SJSA1 (cell line): ENCODE measurements around the gene KREMEN1. TPM values are rescaled to one million over a fixed set of nuclear protein-coding genes. Genes with fewer than 3 reads are reported as not detected.

Experiments
- DNase-seq, 2 experiments: peaks; one replicate each; pipeline ENCODE4 v3.0.0-alpha.2; 2015 to 2020; ENCODE audit warnings: low spot score in 2 of 2, low read depth in 1 of 2
- H3K27ac ChIP-seq: fragments of 250-450 bp; sonication (Bioruptor Pico); 2 replicates; pipeline ENCODE4 v1.5.1; 2020; ENCODE audit warnings: mild to moderate bottlenecking, moderate library complexity
- H3K27me3 ChIP-seq: fragments of 250-450 bp; sonication (Bioruptor Pico); replicated peaks from 2 replicates; pipeline ENCODE4 v1.5.1; 2020; ENCODE audit warnings: mild to moderate bottlenecking, moderate library complexity
- H3K36me3 ChIP-seq: fragments of 250-450 bp; sonication (Bioruptor Pico); 2 replicates; pipeline ENCODE4 v1.5.1; 2020; ENCODE audit warnings: mild to moderate bottlenecking
- H3K4me1 ChIP-seq: fragments of 250-450 bp; sonication (Bioruptor Pico); replicated peaks from 2 replicates; pipeline ENCODE4 v1.6.1; 2021; ENCODE audit warnings: mild to moderate bottlenecking
- H3K4me3 ChIP-seq: fragments of 250-450 bp; sonication (Bioruptor Pico); 2 replicates; pipeline ENCODE4 v1.5.1; 2020; ENCODE audit warnings: mild to moderate bottlenecking
- H3K9me3 ChIP-seq: fragments of 250-450 bp; sonication (Bioruptor Pico); replicated peaks from 2 replicates; pipeline ENCODE4 v1.5.1; 2020; ENCODE audit warnings: mild to moderate bottlenecking
- total RNA-seq: library from RNA; depleted of rRNA; stranded (reverse); fragments of >200 nt; shearing (Covaris generic); gene quantifications from 2 replicates; pipeline ENCODE4 v1.2.3, GENCODE V29; 2014

KREMEN1 gene
- total RNA-seq, 1 experiment from 2014 or later = 10.1 TPM

DNA sequence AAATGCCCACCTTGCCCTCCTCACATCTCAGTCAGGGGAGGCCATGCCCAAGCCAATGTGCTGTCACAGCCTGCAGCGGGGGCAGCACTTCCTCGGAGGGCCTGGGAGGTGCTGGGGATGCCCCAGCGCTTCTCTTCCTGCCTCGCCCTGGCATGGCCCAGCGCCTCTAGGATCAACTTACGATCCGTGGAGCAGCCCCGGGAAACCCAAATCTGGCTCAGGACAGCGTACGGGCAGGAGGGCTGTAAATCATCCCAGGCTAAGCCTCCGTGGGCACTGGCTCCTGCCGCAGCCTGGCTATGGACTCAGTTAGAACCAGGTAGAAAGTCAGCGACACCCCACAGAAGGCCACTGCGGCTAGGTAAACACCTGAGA, 71.9 kb downstream of the KREMEN1 start:
- no peaks in the 10 kb centered on the region for H3K27me3 ChIP-seq
- H3K36me3 ChIP-seq = peaks cover 4% of the 10 kb centered on the region; the same call in 1 of the 2 replicates
- H3K27ac ChIP-seq = no peak overlapping the region
- H3K4me1 ChIP-seq = no peaks in the 10 kb centered on the region
- no peaks in the 10 kb centered on the region for H3K9me3 ChIP-seq
- peak in 1 of 2 experiments; percentile 37 for DNase-seq
- H3K4me3 ChIP-seq = no peak overlapping the region

DNA sequence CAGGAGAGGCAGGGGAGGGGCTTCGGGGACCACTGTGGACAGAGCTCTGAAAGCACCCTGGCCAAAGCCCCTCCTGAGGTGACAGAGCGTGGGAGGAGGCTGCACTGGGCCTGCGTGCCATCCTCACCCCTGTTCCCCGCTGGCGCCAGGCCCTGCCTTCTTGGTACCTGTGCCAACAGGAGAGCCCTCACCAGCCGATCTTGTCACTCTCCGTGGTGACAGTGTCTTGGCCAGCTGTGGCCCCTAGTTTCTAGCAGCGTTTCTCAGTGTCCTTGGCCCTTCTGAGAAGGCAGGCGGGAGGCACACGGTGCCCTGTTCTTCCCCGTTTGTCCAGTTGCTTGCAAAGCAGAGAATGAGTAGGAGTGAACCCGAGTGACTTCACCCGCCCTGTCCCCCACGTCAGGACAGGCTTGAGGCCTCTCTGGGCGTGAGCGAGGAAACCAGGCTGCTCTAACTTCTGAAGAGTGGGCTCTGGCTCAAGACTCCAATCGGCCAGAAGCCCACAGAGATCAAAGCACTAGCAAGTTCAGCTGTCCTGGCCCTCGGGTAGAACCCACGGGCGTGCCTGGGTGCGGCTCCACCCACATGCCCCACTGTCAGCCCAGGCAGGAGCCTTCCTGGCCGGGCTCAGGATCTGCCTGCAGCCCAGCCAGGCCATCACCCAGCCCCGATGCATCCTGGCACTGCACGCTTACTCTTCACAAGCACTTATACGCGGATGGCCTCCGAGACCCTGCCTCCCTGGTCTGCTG, 72.7 kb downstream of the KREMEN1 start:
- no peaks in the 10 kb centered on the region for H3K27me3 ChIP-seq
- peaks cover 4% of the 10 kb centered on the region; the same call in 1 of the 2 replicates for H3K36me3 ChIP-seq
- no peak overlapping the region for H3K27ac ChIP-seq
- no peaks in the 10 kb centered on the region for H3K4me1 ChIP-seq
- H3K9me3 ChIP-seq = no peaks in the 10 kb centered on the region
- DNase-seq = peak in 1 of 2 experiments; percentile 38
- no peak overlapping the region for H3K4me3 ChIP-seq

DNA sequence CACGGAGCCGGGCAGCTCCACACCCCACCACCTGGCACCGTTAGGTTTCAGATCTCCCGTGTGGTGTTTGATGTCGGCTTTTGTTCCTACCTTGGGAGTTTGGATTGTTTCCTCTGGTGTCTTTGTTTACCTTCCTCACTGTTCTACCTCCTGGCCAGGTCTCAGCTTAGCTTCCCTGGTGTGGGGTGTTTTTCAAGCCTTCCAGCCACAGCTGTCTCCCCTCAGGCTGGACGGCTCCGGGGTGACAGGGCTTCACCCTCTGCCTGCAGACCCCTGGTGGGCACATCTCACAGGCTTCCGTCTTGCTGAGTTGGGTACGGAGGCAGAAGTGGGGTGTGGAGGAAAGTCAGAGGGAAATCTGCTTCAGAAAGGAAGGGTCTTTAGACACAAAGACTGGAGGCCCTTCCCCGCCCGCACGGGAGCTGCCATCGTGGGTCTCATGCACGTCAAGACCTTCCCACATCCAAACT, 73.3 kb downstream of the KREMEN1 start:
- Histone ChIP-seq H3K27me3 (no peaks in the 10 kb centered on the region), H3K4me1 (no peaks in the 10 kb centered on the region), H3K27ac (no peak overlapping the region), H3K9me3 (no peaks in the 10 kb centered on the region), H3K36me3 (peaks cover 4% of the 10 kb centered on the region; the same call in 1 of the 2 replicates), H3K4me3 (no peak overlapping the region)
- DNase-seq = no peak

DNA sequence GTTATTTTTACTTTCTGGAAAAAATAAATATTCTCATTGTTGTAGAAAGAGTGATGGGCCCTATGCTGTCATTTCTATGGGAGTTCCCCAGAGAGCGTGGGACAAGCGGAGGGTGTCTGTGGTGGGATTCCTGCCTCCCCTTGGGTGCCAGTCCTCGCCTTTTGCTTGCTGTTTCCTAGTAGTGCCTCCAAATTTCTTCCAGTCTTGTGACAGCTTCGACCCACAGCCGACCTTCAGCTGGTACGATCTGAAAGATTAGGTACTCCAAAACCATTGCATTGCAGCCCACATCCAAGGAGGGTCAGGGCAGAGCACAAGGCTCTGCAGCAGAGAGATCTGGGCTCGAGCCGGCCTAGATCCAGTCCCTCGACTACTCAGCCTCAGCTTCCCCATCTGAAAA, 73.9 kb downstream of the KREMEN1 start:
- Histone ChIP-seq H3K27ac (no peak overlapping the region), H3K36me3 (peaks cover 4% of the 10 kb centered on the region; the same call in 1 of the 2 replicates), H3K4me1 (no peaks in the 10 kb centered on the region), H3K9me3 (no peaks in the 10 kb centered on the region), H3K27me3 (no peaks in the 10 kb centered on the region), H3K4me3 (no peak overlapping the region)
- no peak for DNase-seq

DNA sequence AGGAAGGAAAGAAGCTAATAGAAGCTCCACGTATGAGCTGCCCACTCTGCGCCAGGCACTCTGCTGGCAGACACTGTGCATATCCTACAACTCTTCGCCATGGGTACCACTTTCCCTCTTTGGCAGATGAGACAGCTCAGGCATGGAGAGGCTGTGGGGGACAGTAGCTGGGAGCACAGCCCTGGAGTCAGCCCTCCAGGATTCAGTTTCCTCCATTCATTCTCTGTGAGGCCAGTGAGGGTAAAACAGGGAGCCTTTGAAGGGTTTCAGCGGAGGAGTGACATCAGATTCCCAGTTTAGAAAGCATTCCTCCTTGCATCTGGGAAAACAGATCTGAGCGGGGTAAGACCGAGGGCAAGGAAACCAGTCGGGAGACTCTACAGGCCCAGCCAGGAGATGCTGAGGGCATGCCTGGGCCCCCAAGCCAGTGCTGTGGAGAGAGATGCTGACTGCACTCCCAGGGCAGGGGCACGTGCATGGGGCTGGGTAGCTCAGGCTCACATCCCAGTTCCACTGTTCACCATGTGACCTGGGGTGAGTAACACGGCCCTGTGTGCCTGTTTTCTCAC, 74.6 kb downstream of the KREMEN1 start:
- Histone ChIP-seq H3K27ac (no peak overlapping the region), H3K36me3 (peaks cover 3% of the 10 kb centered on the region; the same call in 1 of the 2 replicates), H3K9me3 (no peaks in the 10 kb centered on the region), H3K27me3 (no peaks in the 10 kb centered on the region), H3K4me3 (no peak overlapping the region), H3K4me1 (no peaks in the 10 kb centered on the region)
- no peak for DNase-seq

DNA sequence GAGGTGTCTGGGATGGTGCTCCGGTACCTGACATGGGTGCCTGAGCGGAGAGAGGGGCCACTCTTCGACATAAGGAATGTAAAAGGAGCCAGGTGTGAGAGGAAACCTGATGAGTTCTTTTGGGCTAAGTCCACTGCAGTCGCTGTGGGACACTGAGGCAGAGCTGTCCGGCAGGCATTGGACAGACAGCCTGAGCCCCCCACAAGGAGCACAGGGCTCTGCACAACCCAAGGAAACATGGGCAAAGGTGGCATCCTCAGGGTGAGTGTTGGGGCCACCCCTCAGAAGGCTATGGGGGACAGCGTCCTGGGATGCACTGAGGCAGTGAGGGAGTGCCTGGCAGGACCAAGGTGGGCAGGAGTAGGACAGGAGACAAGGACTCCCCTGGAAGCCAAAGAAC, 75.2 kb downstream of the KREMEN1 start:
- no peak overlapping the region for H3K4me3 ChIP-seq
- no peak overlapping the region for H3K27ac ChIP-seq
- H3K4me1 ChIP-seq = no peaks in the 10 kb centered on the region
- no peaks in the 10 kb centered on the region for H3K27me3 ChIP-seq
- no peaks in the 10 kb centered on the region for H3K36me3 ChIP-seq
- DNase-seq = no peak
- no peaks in the 10 kb centered on the region for H3K9me3 ChIP-seq

DNA sequence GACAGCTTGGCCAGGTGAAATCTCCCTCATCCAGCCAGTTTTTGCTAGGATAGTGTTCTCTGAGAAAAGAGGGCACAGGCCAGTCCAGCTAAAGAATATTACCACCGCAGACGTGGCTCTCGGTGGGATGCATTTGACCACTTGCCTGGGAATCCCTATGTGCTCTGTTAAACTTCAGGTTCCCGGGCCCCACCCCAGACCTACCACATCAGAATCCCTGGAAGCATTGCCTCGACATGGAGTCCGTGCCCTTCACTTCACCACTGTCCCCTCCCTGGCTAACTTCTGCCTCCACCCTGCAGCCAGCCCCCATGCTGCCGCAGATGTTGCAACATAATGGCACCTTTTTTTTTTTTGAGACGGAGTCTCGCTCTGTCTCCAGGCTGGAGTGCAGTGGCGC, 76.0 kb downstream of the KREMEN1 start:
- Histone ChIP-seq H3K27me3 (no peaks in the 10 kb centered on the region), H3K27ac (no peak overlapping the region), H3K9me3 (no peaks in the 10 kb centered on the region), H3K4me1 (no peaks in the 10 kb centered on the region), H3K36me3 (no peaks in the 10 kb centered on the region), H3K4me3 (no peak overlapping the region)
- DNase-seq = no peak

DNA sequence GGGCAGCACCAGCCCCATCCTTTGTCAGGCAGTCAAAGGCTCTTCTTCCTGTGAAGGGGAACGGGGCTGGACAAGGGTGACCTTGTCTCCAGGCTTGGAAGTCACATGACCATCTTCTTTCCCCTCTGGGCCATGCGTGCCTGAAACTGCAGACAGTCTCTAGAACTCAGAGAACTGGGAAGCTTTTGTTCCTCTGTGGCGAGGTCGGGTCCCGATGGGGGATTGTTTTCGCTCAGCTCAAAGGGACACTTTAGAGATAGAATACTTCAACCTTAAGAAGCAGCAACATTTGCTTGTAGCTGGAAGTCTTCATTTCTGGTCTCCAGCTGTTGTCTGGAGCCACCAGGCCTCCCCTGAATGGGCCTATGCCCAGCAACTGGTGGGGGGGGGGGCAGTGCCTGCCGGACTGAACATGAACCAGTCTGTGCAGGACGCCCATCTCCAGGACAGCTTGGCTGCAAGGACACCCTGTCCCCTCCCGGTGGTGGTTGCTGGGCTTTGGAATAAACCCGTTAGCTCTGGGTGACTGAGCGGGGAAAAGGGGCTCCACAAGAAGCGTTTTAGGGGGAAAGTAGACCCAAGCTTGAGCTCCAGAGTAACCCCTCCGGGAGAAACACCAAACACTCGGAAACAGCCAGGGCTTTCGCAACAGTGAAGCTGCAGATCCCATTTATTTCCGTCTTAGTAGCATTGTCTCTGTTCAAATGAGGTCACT, 77.2 kb downstream of the KREMEN1 start:
- Histone ChIP-seq H3K4me3 (no peak overlapping the region), H3K27ac (no peak overlapping the region), H3K9me3 (no peaks in the 10 kb centered on the region), H3K36me3 (no peaks in the 10 kb centered on the region), H3K27me3 (no peaks in the 10 kb centered on the region), H3K4me1 (0 out of 2 replicates have a peak, but pooled peaks cover 7% of the 10 kb centered on the region)
- no peak for DNase-seq

DNA sequence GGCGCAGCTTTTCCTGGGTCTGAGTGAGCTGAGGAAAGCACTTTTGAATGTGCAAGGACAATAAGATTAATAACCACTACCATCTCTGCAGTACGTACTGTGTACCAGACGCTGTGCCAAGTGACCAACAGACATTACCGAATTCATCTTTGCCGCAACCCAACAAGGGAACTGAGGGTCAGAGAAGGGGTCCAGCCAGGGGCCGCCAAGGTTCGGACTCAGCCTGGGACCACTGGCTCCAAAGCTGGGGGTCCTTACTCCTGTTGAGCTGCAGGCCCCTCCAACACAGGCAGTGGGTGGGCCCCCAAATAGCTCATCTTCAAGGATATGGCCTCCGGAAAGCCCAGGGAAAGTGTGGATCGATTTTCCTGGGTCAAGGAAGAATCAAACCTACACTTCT, 77.9 kb downstream of the KREMEN1 start:
- Histone ChIP-seq H3K27ac (no peak overlapping the region), H3K27me3 (no peaks in the 10 kb centered on the region), H3K4me1 (0 out of 2 replicates have a peak, but pooled peaks cover 7% of the 10 kb centered on the region), H3K9me3 (no peaks in the 10 kb centered on the region), H3K36me3 (no peaks in the 10 kb centered on the region), H3K4me3 (no peak overlapping the region)
- no peak for DNase-seq

DNA sequence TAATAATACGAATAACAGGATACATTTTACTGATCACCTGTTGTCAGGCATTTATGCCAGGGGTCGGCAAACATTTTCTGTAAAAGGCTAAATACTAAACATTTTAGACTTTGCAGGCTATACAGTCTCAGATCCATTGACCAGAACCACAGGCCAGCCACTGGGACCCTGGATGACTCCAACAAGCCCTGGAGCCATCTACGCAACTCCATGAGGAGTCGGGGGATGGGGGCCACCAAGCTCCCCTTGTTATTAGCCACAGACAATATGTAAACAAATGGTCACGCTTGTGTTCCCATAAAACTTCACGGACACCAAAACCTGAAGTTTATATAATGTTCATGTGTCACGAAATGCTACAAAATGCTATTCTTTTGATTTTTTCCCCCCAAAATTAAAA, 78.5 kb downstream of the KREMEN1 start:
- DNase-seq = no peak

DNA sequence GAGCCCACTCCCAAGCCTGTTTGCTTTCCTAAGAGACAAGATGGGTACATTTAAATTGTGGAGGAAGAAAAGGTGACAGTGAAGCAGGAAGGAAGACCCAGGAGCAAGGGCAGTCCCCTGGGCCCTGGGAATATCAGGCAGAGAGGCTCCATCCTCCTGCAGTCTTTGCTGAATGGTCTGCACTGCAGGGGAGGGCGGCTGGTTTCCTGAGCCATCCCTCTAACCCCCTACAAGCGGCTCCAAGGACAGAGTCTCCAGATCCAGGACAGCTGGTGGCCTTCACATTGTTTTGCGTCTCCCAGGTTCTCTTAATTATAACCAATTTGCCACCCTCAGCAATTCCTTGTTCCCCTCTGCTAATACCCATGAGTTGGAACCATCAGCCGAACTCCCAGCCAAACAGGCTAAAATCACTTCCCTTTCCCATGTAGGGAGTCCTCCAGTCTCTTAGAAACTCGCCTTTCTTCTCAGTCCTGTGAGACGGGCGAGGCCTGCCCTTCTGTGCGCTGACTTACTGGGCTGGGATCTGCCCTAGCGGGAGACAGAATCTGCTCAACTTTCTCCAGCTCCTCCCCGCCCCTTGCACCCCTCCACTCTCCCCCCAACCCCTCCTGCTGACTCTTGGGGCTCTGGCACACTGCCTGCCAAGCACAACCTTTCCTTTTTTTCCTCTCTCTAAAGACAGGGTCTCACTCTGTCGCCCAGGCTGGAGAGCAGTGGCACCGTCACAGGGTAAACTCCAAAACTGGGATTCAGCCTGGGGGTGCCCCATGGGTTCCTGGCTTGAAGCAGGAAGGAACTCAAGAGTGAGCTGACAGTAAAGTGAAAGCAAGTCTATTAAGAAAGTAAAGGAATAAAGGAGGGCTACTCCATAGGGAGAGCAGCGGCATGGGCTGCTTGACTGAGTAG, 79.5 kb downstream of the KREMEN1 start:
- DNase-seq = no peak
- Histone ChIP-seq H3K4me3 (no peak overlapping the region), H3K4me1 (0 out of 2 replicates have a peak, but pooled peaks cover 10% of the 10 kb centered on the region), H3K27me3 (no peaks in the 10 kb centered on the region), H3K36me3 (no peaks in the 10 kb centered on the region), H3K9me3 (no peaks in the 10 kb centered on the region), H3K27ac (no peak overlapping the region)

More for the DNA sequence above, 78.5 kb downstream of the KREMEN1 start:
- Histone ChIP-seq H3K4me3 (no peak overlapping the region), H3K27me3 (no peaks in the 10 kb centered on the region), H3K4me1 (0 out of 2 replicates have a peak, but pooled peaks cover 10% of the 10 kb centered on the region), H3K36me3 (no peaks in the 10 kb centered on the region), H3K27ac (no peak overlapping the region), H3K9me3 (no peaks in the 10 kb centered on the region)

DNA sequence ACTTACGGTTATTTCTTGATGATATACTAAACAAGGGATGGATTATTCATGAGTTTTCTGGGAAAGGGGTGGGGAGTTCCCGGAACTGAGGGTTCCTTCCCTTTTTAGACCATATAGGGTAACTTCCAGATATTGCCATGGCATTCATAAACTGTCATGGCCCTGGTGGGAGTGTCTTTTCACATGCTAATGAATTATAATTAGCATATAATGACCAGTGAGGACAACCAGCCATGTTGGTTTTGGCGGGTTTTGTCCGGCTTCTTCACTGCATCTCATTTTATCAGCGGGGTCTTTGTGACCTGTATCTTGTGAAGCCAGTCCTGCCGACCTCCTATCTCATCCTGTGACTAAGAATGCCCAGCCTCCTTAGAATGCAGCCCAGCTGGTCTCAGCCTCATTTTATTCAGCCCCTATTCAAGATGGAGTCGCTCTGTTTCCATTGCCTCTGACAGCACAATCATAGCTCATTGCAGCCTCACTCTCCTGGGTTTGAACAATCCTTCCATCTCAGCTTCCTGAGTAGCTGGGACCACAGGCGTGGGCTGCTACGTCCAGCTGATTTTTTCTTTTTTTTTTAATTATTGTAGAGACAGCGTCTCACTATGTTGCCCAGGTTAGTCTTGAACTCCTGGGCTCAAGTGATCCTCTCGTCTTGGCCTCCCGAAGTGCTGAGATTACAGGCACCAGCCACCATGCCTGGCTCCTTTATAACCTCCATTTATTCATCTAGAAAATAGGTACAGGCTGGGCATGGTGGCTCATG, 80.3 kb downstream of the KREMEN1 start:
- H3K9me3 ChIP-seq = no peaks in the 10 kb centered on the region
- H3K27ac ChIP-seq = no peak overlapping the region
- 0 out of 2 replicates have a peak, but pooled peaks cover 10% of the 10 kb centered on the region for H3K4me1 ChIP-seq
- H3K27me3 ChIP-seq = no peaks in the 10 kb centered on the region
- DNase-seq = no peak
- no peak overlapping the region for H3K4me3 ChIP-seq
- H3K36me3 ChIP-seq = no peaks in the 10 kb centered on the region
